GM18951 (cell line): ENCODE measurements around the gene PIAS1.
"Not testable (repeated sequence)": the region's sequence is repeated elsewhere in the genome, so short reads cannot be mapped to it uniquely, and the experiment has no call there.

Experiments
- POLR2A ChIP-seq: IDR thresholded peaks from 4 replicates; pipeline ENCODE4 v1.6.1; 2011; ENCODE audit warnings: mild to moderate bottlenecking; ENCODE audit not compliant: insufficient read length, insufficient read depth; ENCODE audit errors: extremely low read depth
- in situ Hi-C: fragments of 300-500 bp; cut with MboI; formaldehyde crosslinking; loops from one replicate; pipeline ENCODE4 v1.12.0; 2022; ENCODE audit warnings: low sequenced_read_pairs, mixed read lengths, inconsistent platforms; ENCODE audit not compliant: unreplicated experiment

The PIAS1 gene

DNA sequence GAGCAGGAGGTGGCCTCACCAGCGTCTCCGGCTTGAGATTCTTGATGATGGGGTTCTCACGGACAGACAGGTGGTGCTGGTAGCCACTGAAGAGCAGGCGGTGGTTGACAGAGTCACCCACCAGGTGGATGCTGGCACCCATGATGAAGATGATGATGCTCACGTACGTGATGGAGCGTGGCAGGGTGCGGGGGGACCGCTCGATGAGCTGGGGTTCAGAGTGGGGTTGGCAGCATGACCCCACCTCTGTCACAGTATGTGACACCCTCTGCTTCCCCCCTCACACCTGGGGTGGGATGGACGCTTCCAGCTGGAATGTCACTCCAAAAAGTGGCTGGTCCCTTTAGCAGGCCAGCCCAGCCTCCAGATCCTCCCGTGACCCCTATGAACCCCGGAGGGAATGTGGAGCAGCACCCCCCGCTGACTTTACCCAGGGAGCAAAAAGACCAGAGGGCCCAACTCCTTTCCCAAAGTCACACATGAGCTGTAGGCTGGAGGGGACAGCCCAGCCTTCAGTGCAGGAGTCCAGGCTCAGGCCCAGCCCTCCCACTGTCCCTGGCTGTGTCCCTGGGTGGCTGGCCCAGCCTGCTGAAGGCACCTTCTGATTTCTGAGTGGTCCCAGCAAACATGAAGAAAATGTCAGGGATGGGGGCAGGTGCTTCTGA is 157.7 kb downstream of the PIAS1 start:
- TF ChIP-seq POLR2A, result no peak
- in situ Hi-C loops, result no loop called here

DNA sequence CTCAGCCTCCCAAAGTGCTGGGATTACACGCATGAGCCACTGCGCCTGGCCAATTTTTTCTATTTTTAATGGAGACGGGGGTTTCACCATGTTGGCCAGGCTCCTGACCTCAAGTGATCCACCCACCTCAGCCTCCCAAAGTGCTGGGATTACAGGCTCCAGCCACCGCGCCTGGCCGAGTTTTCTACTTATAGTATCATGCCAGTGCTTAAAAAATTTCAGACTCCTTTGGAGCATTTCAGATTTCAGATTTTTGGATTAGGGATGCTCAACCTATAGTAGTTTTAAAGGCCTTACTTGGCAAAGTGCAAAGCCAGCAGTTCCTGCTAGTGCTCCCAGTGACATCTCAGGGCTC is 159.4 kb downstream of the PIAS1 start:
- in situ Hi-C loops, result not testable (repeated sequence)

DNA sequence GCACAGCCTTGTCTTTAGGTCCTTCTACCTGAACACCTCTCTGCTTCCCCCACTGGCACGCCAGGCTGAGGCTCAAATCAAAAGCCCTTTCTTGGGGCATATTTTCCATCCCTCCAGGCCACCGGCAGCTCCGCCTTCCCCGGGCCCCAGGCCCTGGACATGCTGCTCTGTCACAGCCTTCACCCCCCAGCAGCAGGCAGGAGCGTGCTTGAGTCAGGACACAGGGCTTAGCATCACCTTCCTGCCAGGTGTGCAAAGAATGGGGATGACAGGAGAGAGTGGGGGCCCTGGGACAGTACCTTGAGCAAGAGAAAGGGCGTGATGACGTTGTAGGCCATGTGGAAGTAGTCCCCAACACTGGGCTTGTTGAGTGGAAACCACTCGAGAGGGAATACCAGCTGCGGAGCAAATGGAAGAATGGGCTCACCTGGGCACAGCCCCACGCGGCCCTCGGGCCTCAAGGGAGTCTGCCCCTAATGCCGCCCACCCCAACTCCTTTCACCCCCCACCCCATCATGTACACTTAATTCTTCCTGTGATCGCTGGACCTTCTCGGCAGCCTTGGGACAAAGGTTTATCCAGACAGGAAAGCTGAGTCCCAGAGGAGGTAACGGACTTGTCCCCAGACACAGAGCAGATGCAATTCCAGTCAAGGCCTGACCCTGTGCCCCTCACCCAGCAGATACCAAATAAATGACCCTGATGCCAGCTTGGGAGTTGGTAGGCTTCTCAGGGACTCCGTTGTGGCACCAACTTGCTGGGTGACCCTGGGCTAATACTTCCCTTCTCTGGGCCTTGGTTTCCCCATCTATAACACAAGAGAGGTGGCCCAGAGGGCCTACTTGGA is 160.1 kb downstream of the PIAS1 start:
- in situ Hi-C loops, result no loop called here
- TF ChIP-seq POLR2A, result no peak

DNA sequence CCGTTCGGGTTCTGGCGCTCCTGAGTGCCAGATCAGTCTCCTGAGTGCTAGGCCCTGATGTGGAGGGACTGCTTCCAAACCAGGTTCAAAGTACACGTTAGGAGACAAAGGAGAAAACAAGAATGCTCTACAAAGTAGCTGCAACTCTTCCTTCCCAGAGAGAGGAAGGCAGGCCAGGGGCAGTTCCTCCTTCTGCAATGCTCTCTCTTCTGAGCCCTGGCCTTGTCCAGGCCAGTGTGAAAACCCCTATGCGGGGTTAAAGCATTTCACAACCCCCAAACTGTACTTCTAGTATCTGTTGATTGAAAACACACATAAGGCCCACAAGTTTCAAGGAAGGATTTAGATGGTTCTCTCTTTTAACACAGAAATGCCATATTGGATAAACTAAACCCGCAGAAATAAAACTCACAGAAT is 160.7 kb downstream of the PIAS1 start:
- in situ Hi-C loops, result no loop called here
- TF ChIP-seq POLR2A, result no peak

DNA sequence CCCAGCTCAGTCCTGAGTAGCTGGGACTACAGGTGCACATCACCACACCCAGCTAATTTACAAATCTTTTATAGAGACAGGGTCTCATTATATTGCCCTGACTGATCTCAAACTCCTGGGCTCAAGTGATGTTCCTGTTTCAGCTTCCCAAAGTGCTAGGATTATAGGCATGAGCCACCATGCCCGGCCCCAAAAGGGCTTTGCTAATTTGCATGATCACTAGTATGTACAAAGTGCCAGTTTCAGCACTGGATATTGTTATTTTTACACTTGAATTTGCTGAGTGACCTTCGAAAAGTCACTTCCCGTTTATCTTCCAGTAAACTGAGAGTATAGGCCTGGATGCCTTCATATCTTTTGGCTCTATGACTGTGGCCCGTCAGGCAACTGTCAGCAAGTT is 163.2 kb downstream of the PIAS1 start:
- no peak for TF ChIP-seq POLR2A
- in situ Hi-C loops, result no loop called here

DNA sequence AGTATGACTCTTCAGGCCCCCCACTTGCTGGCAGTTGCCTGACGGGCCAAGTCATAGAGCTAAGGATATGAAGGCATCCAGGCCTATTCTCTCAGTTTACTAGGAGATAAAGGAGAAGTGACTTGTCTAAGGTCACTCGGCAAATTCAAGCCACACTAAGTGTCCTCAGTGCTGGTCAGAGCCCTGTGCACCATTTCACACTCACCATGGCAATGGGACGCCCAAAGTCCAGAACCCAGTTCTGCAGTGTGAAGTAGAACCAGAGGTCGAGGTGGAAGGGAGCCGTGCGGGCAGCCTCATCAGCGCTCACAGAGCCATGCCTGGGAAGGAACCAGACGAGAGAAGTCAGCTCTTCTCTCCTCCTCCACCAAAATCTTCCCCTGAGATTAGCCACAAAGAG is 164.2 kb downstream of the PIAS1 start:
- no peak for TF ChIP-seq POLR2A
- in situ Hi-C loops, result no loop called here

DNA sequence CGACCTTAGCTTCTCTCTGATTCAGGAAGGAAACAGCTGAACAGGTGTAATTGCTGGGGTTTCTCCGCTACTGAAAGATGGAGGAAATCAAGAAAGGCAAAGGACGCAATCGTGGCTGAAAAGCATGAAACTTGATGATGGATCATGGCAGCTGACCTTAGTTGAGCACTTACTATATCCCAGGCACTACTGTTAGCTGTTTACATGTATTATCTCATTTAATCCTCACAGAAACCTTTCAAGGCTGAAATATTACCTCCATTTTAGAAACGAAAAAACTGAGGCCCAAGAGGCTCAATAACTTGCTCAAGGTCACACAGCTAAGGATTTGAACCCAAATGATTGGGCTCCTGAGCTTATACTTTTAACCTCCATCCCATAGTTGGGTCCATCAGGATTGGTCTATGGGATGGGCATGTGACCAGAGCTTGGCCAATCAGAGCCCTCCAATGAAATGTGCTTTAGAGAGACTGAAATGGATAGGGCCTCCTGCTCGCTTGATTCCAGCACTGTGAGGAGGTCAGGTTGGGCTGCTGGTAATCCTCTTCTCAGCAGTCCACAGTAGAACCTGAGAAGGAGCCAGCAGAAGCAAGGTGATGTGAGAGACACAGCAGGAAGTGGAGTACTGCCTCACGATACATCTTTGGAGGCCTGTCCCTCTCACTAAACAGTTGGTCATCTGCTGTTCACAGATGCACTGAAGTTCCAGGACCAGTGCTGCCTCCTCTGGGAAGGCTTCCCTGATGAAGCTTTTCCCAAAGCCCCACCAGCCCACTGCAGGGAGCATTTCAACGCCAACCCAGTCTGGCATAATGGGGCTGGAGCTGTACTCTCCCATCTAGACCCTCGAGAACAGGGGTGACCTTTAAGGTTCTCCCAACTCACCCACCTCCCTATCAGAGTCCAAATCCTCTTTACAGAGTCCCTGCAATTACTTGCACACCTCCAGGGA is 165.0 kb downstream of the PIAS1 start:
- TF ChIP-seq POLR2A, result no peak
- in situ Hi-C loops, result no loop called here

DNA sequence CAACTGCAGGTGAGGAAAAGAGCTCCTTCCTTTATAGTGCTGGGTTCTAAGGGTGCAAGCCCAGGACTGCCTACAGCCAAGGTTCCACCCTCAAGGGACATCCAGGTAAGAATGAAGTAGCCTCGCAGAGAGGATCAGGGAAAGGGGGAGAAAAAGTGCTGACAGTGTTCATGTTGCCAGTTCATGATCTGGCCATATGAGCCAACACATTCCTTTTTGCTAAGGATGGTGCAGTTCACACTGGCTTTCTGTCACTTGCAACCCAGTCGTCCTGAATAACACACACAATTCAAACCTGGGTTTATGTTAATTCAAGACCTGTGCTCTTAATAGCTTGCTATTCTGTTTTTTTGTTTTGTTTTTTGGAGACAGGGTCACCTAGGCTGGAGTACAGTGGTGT is 166.4 kb downstream of the PIAS1 start:
- in situ Hi-C loops, result no loop called here

DNA sequence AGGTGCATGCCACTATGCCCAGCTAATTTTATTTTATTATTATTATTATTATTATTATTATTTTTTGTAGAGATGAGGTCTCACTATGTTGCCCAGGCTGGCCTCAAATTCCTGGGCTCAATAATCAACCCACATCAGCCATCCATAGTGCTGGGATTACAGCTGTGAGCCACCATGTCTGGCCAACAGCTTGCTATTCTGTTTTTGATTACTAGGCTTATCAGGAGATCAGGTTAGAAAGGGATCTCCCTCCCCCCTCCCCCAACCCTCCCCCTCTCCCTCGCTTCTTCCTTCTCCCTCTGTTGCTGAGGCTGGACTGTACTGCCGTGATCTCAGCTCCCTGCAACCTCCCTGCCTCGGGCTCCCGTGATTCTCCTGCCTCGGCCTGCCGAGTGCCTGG is 166.9 kb downstream of the PIAS1 start:
- in situ Hi-C loops, result no loop called here
- TF ChIP-seq POLR2A, result no peak

More for the DNA sequence above, 166.4 kb downstream of the PIAS1 start:
- TF ChIP-seq POLR2A, result no peak

DNA sequence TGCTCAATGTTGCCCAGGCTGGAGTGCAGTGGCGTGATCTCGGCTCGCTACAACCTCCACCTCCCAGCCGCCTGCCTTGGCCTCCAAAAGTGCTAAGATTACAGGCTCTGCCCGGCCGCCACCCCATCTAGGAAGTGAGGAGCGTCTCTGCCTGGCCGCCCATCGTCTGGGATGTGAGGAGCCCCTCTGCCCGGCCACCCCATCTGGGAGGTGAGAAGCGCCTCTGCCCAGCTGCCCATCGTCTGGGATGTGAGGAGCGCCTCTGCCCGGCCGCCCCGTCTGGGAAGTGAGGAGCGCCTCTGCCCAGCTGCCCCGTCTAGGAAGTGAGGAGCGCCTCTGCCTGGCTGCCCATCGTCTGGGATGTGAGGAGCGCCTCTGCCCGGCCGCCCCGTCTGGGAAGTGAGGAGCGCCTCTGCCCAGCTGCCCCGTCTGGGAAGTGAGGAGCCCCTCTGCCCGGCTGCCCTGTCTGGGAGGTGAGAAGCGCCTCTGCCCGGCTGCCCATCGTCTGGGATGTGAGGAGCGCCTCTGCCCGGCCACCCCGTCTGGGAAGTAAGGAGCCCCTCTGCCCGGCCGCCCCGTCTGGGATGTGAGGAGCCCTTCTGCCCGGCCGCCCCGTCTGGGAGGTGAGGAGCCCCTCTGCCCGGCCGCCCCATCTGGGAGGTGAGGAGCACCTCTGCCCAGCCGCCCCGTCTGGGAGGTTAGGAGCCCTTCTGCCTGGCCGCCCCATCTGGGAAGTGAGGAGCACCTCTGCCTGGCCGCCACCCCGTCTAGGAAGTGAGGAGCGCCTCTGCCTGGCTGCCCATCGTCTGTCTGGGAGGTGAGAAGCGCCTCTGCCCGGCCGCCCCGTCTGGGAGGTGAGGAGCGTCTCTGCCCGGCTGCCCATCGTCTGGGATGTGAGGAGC is 167.7 kb downstream of the PIAS1 start:
- in situ Hi-C loops, result not testable (repeated sequence)

DNA sequence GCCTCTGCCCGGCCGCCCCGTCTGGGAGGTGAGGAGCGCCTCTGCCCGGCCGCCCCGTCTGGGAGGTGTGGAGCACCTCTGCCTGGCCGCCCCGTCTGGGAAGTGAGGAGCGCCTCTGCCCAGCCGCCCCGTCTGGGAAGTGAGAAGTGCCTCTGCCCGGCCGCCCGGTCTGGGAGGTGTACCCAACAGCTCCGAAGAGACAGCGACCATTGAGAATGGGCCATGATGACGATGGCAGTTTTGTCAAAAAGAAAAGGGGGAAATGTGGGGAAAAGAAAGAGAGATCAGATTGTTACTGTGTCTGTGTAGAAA is 168.3 kb downstream of the PIAS1 start:
- in situ Hi-C loops, result not testable (repeated sequence)

DNA sequence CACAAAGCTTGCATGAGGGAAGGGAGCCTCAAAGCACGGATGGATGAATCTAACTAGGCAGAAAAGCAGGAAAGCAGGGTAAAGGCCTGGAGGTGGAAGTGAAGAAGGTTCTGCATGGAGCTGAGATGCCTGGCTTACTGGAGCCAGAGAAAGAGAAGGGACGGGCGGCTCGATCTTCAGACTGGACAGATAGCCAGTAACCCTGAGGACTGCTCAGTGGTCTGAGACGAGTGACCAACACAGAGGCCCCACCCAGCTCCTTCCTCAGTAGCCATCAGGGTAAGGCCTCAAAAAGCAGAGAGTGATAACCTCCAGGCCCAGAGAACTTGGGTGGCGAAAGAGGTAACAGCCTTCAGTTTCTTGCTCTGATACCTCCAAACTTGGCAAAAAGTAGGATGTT is 169.1 kb downstream of the PIAS1 start:
- TF ChIP-seq POLR2A, result no peak
- in situ Hi-C loops, result no loop called here

DNA sequence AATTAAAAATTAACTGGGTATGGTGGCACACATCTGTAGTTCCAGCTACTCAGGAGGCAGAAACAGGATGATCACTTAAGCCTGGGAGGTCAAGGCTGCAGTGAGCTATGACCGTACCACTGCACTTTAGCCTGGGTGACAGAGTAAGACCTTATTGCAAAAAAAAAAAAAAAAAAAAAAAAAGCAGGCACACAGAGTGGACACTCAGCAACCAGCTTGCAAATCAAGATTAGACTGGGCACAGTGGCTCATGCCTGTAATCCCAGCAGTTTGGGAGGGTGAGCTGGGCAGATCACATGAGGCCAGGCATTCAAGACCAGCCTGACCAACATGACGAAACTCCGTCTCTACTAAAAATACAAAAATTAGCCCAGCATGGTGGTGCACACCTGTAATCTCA is 170.0 kb downstream of the PIAS1 start:
- no peak for TF ChIP-seq POLR2A
- in situ Hi-C loops, result no loop called here
